ACHN (cell line): ENCODE results near the gene PAQR8.

Source experiments
- DNase-seq: peaks from one replicate; pipeline ENCODE4 v3.0.0-alpha.2; 2015
- in situ Hi-C: cut with HindIII; loops from 2 replicates; pipeline ENCODE4 v1.10.0; 2017; ENCODE audit warnings: low sequenced_read_pairs, low pct_ligation_motif_present, low pct_unique_long_range_greater_than_20kb

The PAQR8 gene

GRCh38 chr6:52394251-52394666, 32.3 kb downstream of the PAQR8 start:
- in situ Hi-C loops = loop anchor here (25.0 kb wide), 1 partner anchor 107 kb away; the partner anchor contains the start of gene MCM3
- no peak for DNase-seq

- DNase-seq = no peak
- in situ Hi-C loops = loop anchor here (25.0 kb wide), 1 partner anchor 109 kb away; the partner anchor contains the start of gene MCM3
Measured at GRCh38 chr6:52395969-52396368, 34.0 kb downstream of the PAQR8 start.

- in situ Hi-C loops = loop anchor here (25.0 kb wide), 2 partner anchors 112 to 263 kb away; partner anchors contain the start of genes MCM3 and TMEM14A
Measured at GRCh38 chr6:52399511-52400312, 37.8 kb downstream of the PAQR8 start.

GRCh38 chr6:52400313-52401041, 38.5 kb downstream of the PAQR8 start:
- in situ Hi-C loops = loop anchor here (25.0 kb wide), 1 partner anchor 262 kb away; the partner anchor contains the start of gene TMEM14A
- DNase-seq = no peak

More at GRCh38 chr6:52399511-52400312, 37.8 kb downstream of the PAQR8 start:
- DNase-seq = peak; percentile 60

GRCh38 chr6:52403086-52403485, 41.1 kb downstream of the PAQR8 start:
- in situ Hi-C loops = loop anchor here (25.0 kb wide), 1 partner anchor 259 kb away; the partner anchor contains the start of gene TMEM14A
- no peak for DNase-seq

GRCh38 chr6:52403627-52404026, 41.7 kb downstream of the PAQR8 start:
- in situ Hi-C loops = loop anchor here (25.0 kb wide), 1 partner anchor 259 kb away; the partner anchor contains the start of gene TMEM14A
- DNase-seq = no peak

- in situ Hi-C loops = loop anchor here (25.0 kb wide), 1 partner anchor 257 kb away; the partner anchor contains the start of gene TMEM14A
- no peak for DNase-seq
Measured at GRCh38 chr6:52405243-52405642, 43.3 kb downstream of the PAQR8 start.

- DNase-seq = peak; percentile 59
- in situ Hi-C loops = loop anchor here (25.0 kb wide), 1 partner anchor 255 kb away; the partner anchor contains the start of gene TMEM14A
Measured at GRCh38 chr6:52407467-52407866, 45.5 kb downstream of the PAQR8 start.

- in situ Hi-C loops = loop anchor here (25.0 kb wide), 1 partner anchor 253 kb away; the partner anchor contains the start of gene TMEM14A
- no peak for DNase-seq
Measured at GRCh38 chr6:52409499-52409898, 47.5 kb downstream of the PAQR8 start.

GRCh38 chr6:52410979-52411378, 49.0 kb downstream of the PAQR8 start:
- no peak for DNase-seq
- in situ Hi-C loops = loop anchor here (25.0 kb wide), 1 partner anchor 251 kb away; the partner anchor contains the start of gene TMEM14A

GRCh38 chr6:52411911-52412310, 50.0 kb downstream of the PAQR8 start:
- no peak for DNase-seq
- in situ Hi-C loops = loop anchor here (25.0 kb wide), 1 partner anchor 250 kb away; the partner anchor contains the start of gene TMEM14A

- in situ Hi-C loops = loop anchor here (25.0 kb wide), 1 partner anchor 247 kb away; the partner anchor contains the start of gene TMEM14A
Measured at GRCh38 chr6:52415333-52415732, 53.4 kb downstream of the PAQR8 start.

GRCh38 chr6:52415917-52416628, 54.1 kb downstream of the PAQR8 start:
- in situ Hi-C loops = loop anchor here (25.0 kb wide), 1 partner anchor 246 kb away; the partner anchor contains the start of gene TMEM14A

More at GRCh38 chr6:52415333-52415732, 53.4 kb downstream of the PAQR8 start:
- no peak for DNase-seq

GRCh38 chr6:52416629-52417151, 54.7 kb downstream of the PAQR8 start:
- in situ Hi-C loops = loop anchor here (25.0 kb wide), 1 partner anchor 246 kb away; the partner anchor contains the start of gene TMEM14A
- peak; percentile 63 for DNase-seq

More at GRCh38 chr6:52415917-52416628, 54.1 kb downstream of the PAQR8 start:
- DNase-seq = peak; percentile 8

GRCh38 chr6:52417675-52418111, 55.7 kb downstream of the PAQR8 start:
- no peak for DNase-seq
- in situ Hi-C loops = loop anchor here (25.0 kb wide), 1 partner anchor 245 kb away; the partner anchor contains the start of gene TMEM14A

GRCh38 chr6:52418606-52419005, 56.7 kb downstream of the PAQR8 start:
- in situ Hi-C loops = loop anchor here (25.0 kb wide), 1 partner anchor 244 kb away; the partner anchor contains the start of gene TMEM14A
- DNase-seq = no peak
